NT2/D1 (cell line): ENCODE results near the gene SDHAF2.
"Not testable (repeated sequence)": the region's sequence is repeated elsewhere in the genome, so short reads cannot be mapped to it uniquely, and the experiment has no call there.

Experiments
- DNase-seq: peaks from one replicate; pipeline ENCODE4 v3.0.0-alpha.2; 2011; ENCODE audit warnings: low read depth, low spot score
- H3K27me3 ChIP-seq: 2 replicates; pipeline ENCODE4 v1.6.0; 2011; ENCODE audit warnings: mild to moderate bottlenecking; ENCODE audit not compliant: insufficient read length, insufficient read depth
- H3K36me3 ChIP-seq: 2 replicates; pipeline ENCODE4 v1.6.1; 2011; ENCODE audit warnings: mild to moderate bottlenecking, low read length, mixed read lengths; ENCODE audit not compliant: insufficient read depth, insufficient read length
- H3K4me1 ChIP-seq: 2 replicates; pipeline ENCODE4 v1.5.1; 2011; ENCODE audit not compliant: insufficient read depth, insufficient read length
- H3K4me3 ChIP-seq: 2 replicates; pipeline ENCODE4 v1.5.1; 2011; ENCODE audit warnings: low read depth; ENCODE audit not compliant: insufficient read length
- H3K9ac ChIP-seq: 2 replicates; pipeline ENCODE4 v1.6.0; 2011; ENCODE audit warnings: low read depth; ENCODE audit not compliant: insufficient read length
- H3K9me3 ChIP-seq: 2 replicates; pipeline ENCODE4 v1.5.1; 2011; ENCODE audit warnings: mild to moderate bottlenecking, low read length; ENCODE audit not compliant: insufficient read depth
- SUZ12 ChIP-seq: IDR thresholded peaks from 2 replicates; pipeline ENCODE4 v1.6.1; 2011; ENCODE audit not compliant: insufficient read length, insufficient read depth; ENCODE audit errors: extremely low read depth
- YY1 ChIP-seq: IDR thresholded peaks from 2 replicates; pipeline ENCODE4 v1.6.1; 2011; ENCODE audit not compliant: insufficient read length, insufficient read depth
- ZNF274 ChIP-seq: IDR thresholded peaks from 2 replicates; pipeline ENCODE4 v1.6.1; 2011; ENCODE audit warnings: mild to moderate bottlenecking, low read depth, low read length

Gene SDHAF2

GRCh38 chr11:61477126-61477525, 47.2 kb downstream of the SDHAF2 start:
- Histone ChIP-seq H3K27me3 (peaks cover 9% of the 10 kb centered on the region), H3K4me1 (peaks cover 11% of the 10 kb centered on the region), H3K36me3 (no peaks in the 10 kb centered on the region), H3K9ac (peak overlapping the region; percentile 47), H3K4me3 (no peak overlapping the region), H3K9me3 (no peaks in the 10 kb centered on the region)
- no peak for TF ChIP-seq SUZ12
- TF ChIP-seq YY1 = no peak
- no peak for TF ChIP-seq ZNF274
- no peak for DNase-seq

DNA sequence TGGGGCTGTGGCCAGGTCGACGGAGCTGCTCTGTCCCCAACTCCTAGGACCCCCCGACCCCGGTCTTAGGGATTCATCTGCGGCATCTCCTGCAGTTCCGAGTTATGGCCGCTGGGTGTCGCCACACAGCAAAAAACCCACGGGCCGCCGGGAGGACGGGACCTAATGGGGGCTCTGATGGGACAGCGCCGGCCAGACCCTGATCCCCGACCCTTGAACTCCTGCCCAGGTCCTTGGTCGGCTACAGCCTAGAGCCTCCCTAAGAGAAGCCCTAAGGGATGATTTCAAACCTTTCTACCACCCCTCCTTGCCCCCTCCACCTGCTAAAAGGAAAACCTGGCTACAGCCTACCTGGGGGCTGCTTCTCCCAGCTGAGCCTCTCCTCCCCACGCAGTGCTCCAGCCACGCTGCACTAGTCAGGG, 47.8 kb downstream of the SDHAF2 start:
- peak; percentile 33 for DNase-seq
- no peaks in the 10 kb centered on the region for H3K36me3 ChIP-seq

GRCh38 chr11:61479360-61480058, 49.6 kb downstream of the SDHAF2 start:
- H3K36me3 ChIP-seq, DNase-seq, H3K9ac ChIP-seq, H3K9me3 ChIP-seq, H3K27me3 ChIP-seq, H3K4me3 ChIP-seq: not testable (repeated sequence)
- peaks cover 18% of the 10 kb centered on the region for H3K4me1 ChIP-seq

More for the DNA sequence above, 47.8 kb downstream of the SDHAF2 start:
- H3K9ac ChIP-seq = no peak overlapping the region
- peaks cover 17% of the 10 kb centered on the region for H3K4me1 ChIP-seq
- TF ChIP-seq ZNF274 (no peak), SUZ12 (no peak), YY1 (no peak)
- peaks cover 9% of the 10 kb centered on the region for H3K27me3 ChIP-seq
- H3K9me3 ChIP-seq = no peaks in the 10 kb centered on the region
- no peak overlapping the region for H3K4me3 ChIP-seq

GRCh38 chr11:61480261-61480993, 50.5 kb downstream of the SDHAF2 start:
- no peak overlapping the region for H3K9ac ChIP-seq

DNA sequence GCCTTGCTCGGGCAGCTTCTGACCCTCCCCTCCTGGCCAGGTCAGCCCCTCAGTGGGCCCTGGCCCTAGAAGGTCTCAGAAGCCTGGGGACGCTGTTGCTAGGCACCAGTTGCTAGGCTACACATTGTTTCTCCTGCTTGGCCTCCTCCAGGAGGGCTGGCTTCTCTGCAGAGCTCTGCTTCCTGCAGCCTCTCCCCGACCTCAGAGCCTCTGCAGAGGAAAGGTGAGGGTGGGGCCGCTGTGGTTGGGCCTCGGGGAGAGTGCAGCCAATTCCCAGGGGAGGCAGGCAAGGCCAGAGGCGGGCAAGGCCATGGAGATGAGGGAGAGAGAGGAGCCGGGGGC, 51.0 kb downstream of the SDHAF2 start:
- TF ChIP-seq SUZ12 (no peak), YY1 (no peak), ZNF274 (no peak)
- H3K9me3 ChIP-seq = no peaks in the 10 kb centered on the region
- H3K27me3 ChIP-seq = peaks cover 9% of the 10 kb centered on the region
- H3K4me1 ChIP-seq = peaks cover 21% of the 10 kb centered on the region
- H3K4me3 ChIP-seq = no peak overlapping the region
- DNase-seq = peak; percentile 81
- H3K9ac ChIP-seq = no peak overlapping the region
- no peaks in the 10 kb centered on the region for H3K36me3 ChIP-seq

More at GRCh38 chr11:61480261-61480993, 50.5 kb downstream of the SDHAF2 start:
- Histone ChIP-seq H3K36me3 (no peaks in the 10 kb centered on the region), H3K9me3 (no peaks in the 10 kb centered on the region), H3K4me3 (no peak overlapping the region), H3K4me1 (peaks cover 19% of the 10 kb centered on the region), H3K27me3 (peaks cover 9% of the 10 kb centered on the region)
- DNase-seq = no peak
- TF ChIP-seq SUZ12 (no peak), ZNF274 (no peak), YY1 (no peak)

DNA sequence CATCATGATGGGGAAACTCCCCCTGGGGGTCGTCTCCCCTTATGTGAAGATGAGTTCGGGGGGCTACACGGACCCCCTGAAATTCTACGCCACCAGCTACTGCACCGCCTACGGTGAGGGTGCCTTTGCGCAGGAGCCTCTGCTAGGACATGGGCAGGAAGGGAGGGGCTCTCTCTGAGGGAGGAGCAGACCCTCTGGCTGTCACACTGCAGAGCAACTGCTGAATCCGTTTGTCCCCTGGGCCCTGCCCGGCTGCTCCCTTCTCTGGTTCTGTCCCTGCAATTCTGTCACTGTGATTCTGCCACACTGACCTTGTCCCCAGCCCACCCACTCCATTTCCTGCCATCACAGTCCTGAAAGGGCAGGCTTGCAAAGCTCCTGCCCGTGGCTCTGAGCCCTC, 51.9 kb downstream of the SDHAF2 start:
- no peaks in the 10 kb centered on the region for H3K9me3 ChIP-seq
- no peak for DNase-seq
- TF ChIP-seq ZNF274 = no peak
- no peak for TF ChIP-seq YY1
- TF ChIP-seq SUZ12 = no peak
- H3K9ac ChIP-seq = peak overlapping the region; percentile 62
- H3K4me1 ChIP-seq = peaks cover 24% of the 10 kb centered on the region
- H3K27me3 ChIP-seq = peaks cover 9% of the 10 kb centered on the region
- no peaks in the 10 kb centered on the region for H3K36me3 ChIP-seq
- H3K4me3 ChIP-seq = no peak overlapping the region

DNA sequence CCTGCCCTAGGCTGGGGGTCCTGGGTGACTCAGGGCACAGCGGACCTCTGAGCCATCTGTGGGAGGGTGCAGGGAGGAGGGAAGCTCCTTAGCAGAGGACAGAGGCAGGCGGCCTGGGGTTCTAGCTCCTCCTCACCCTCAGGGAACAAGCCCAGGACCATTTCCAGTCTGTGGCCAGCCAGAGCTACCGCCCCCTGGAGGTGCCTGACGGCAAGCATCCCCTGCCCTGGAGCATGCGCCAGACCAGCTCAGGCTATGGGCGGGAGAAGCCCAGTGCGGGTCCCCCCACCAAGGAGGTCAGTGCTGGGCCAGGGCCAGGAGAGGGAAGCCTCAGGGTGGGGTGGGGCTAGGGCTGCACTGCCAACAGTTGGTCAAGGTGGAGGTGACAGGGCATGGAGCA, 52.6 kb downstream of the SDHAF2 start:
- H3K9me3 ChIP-seq = no peaks in the 10 kb centered on the region
- no peak overlapping the region for H3K4me3 ChIP-seq
- H3K27me3 ChIP-seq = peaks cover 9% of the 10 kb centered on the region
- H3K9ac ChIP-seq = peak overlapping the region; percentile 62
- TF ChIP-seq SUZ12 = no peak
- TF ChIP-seq YY1 = no peak
- TF ChIP-seq ZNF274 = no peak
- DNase-seq = peak; percentile 57
- H3K36me3 ChIP-seq = no peaks in the 10 kb centered on the region
- peaks cover 25% of the 10 kb centered on the region for H3K4me1 ChIP-seq
